Mesothelial cell of epicardium (in vitro differentiated cells): ENCODE measurements around the gene CRYZL1. TPM values are rescaled to one million over a fixed set of nuclear protein-coding genes. Genes with fewer than 3 reads are reported as not detected.

Source experiments
- DNase-seq, 2 experiments: peaks; one replicate each; pipeline ENCODE4 v3.0.0; 2021; ENCODE audit warnings: low spot score in 2 of 2; ENCODE audit not compliant: unreplicated experiment in 2 of 2
- H3K27ac Mint-ChIP-seq: 2 replicates; pipeline ENCODE4 v1.8.0; 2021; ENCODE audit warnings: mixed read lengths
- H3K27me3 Mint-ChIP-seq: 2 replicates; pipeline ENCODE4 v1.8.0; 2021; ENCODE audit warnings: low read depth, mixed read lengths
- H3K36me3 Mint-ChIP-seq: 2 replicates; pipeline ENCODE4 v1.8.0; 2021; ENCODE audit warnings: mixed read lengths
- H3K4me1 Mint-ChIP-seq: 2 replicates; pipeline ENCODE4 v1.8.0; 2021; ENCODE audit warnings: mixed read lengths
- H3K4me3 Mint-ChIP-seq: 2 replicates; pipeline ENCODE4 v1.8.0; 2021; ENCODE audit warnings: mild to moderate bottlenecking, moderate library complexity, mixed read lengths
- H3K9me3 Mint-ChIP-seq: 2 replicates; pipeline ENCODE4 v1.8.0; 2021; ENCODE audit warnings: mixed read lengths
- total RNA-seq: library from RNA; stranded (reverse); gene quantifications from 3 replicates; pipeline ENCODE4 v1.2.1, GENCODE V29; 2021
- TF ChIP-seq, protein P1 (sequence below): fragments of 200-600 bp; sonication (generic); IDR thresholded peaks from one replicate; pipeline ENCODE4 v1.5.0; 2021; ENCODE audit warnings: antibody characterized with exemption; ENCODE audit not compliant: unreplicated experiment

CRYZL1 gene
- total RNA-seq, 1 donor from 2014 or later = 63.0 TPM

- no peaks in the 10 kb centered on the region for H3K36me3 Mint-ChIP-seq
- H3K9me3 Mint-ChIP-seq = no peaks in the 10 kb centered on the region
- TF ChIP-seq, protein P1, sequence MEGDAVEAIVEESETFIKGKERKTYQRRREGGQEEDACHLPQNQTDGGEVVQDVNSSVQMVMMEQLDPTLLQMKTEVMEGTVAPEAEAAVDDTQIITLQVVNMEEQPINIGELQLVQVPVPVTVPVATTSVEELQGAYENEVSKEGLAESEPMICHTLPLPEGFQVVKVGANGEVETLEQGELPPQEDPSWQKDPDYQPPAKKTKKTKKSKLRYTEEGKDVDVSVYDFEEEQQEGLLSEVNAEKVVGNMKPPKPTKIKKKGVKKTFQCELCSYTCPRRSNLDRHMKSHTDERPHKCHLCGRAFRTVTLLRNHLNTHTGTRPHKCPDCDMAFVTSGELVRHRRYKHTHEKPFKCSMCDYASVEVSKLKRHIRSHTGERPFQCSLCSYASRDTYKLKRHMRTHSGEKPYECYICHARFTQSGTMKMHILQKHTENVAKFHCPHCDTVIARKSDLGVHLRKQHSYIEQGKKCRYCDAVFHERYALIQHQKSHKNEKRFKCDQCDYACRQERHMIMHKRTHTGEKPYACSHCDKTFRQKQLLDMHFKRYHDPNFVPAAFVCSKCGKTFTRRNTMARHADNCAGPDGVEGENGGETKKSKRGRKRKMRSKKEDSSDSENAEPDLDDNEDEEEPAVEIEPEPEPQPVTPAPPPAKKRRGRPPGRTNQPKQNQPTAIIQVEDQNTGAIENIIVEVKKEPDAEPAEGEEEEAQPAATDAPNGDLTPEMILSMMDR = no peak
- H3K27ac Mint-ChIP-seq = peak overlapping the region; percentile 84
- DNase-seq = no peak
- H3K27me3 Mint-ChIP-seq = no peaks in the 10 kb centered on the region
- H3K4me3 Mint-ChIP-seq = no peak overlapping the region
- peaks cover 54% of the 10 kb centered on the region for H3K4me1 Mint-ChIP-seq
Measured at GRCh38 chr21:33685613-33686197, 44.2 kb upstream of the CRYZL1 start.

- TF ChIP-seq, protein P1 = no peak
- peak overlapping the region; percentile 88 for H3K27ac Mint-ChIP-seq
- no peak for DNase-seq
- H3K36me3 Mint-ChIP-seq = no peaks in the 10 kb centered on the region
- H3K27me3 Mint-ChIP-seq = no peaks in the 10 kb centered on the region
- no peaks in the 10 kb centered on the region for H3K9me3 Mint-ChIP-seq
- peaks cover 54% of the 10 kb centered on the region for H3K4me1 Mint-ChIP-seq
- H3K4me3 Mint-ChIP-seq = no peak overlapping the region
Measured at GRCh38 chr21:33684923-33685560, 43.5 kb upstream of the CRYZL1 start.

- TF ChIP-seq, protein P1 = no peak
- Mint-ChIP-seq H3K36me3 (no peaks in the 10 kb centered on the region), H3K27me3 (no peaks in the 10 kb centered on the region), H3K4me3 (no peak overlapping the region), H3K9me3 (no peaks in the 10 kb centered on the region), H3K27ac (peak overlapping the region; percentile 86), H3K4me1 (peaks cover 54% of the 10 kb centered on the region)
- no peak for DNase-seq
Measured at GRCh38 chr21:33684068-33684467, 42.5 kb upstream of the CRYZL1 start.

DNA sequence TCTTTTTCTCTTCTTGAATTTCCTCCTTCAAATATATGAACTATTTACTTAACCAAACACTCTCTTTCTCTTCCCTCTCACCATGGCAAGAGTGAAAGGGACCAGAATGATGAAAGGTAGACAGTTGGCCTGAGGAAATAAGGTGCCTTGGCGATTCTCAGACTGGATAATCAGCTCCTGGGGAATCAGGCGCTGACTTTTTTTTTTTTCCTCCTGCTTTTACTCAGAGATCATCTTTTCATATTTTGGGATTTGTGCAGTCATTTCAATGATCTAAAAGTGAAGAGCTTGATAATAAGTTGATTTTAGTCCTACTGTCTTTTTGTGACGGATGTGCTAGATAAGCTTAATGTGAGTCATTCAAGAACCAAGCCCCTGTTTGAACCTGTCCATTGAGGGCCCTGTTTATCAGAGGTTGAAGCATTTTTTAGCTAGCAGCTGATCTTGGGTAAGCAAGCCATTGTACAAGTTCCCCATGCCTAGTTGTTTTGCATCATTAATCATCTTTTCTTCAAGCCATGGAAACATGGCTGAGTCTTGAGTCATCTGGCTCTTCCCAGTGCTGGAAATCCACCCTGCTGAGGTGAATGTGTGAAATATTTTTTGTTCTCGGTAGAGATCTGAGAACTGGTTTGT lies 41.6 kb upstream of the CRYZL1 start:
- Mint-ChIP-seq H3K27me3 (no peaks in the 10 kb centered on the region), H3K36me3 (no peaks in the 10 kb centered on the region), H3K4me1 (peaks cover 51% of the 10 kb centered on the region), H3K9me3 (no peaks in the 10 kb centered on the region), H3K4me3 (no peak overlapping the region), H3K27ac (peak overlapping the region; percentile 86)
- TF ChIP-seq, protein P1 = no peak
- DNase-seq = no peak

- no peaks in the 10 kb centered on the region for H3K9me3 Mint-ChIP-seq
- H3K27me3 Mint-ChIP-seq = no peaks in the 10 kb centered on the region
- TF ChIP-seq, protein P1 = no peak
- peaks cover 6% of the 10 kb centered on the region for H3K36me3 Mint-ChIP-seq
- DNase-seq = no peak
- no peak overlapping the region for H3K4me3 Mint-ChIP-seq
- H3K27ac Mint-ChIP-seq = no peak overlapping the region
- H3K4me1 Mint-ChIP-seq = peaks cover 36% of the 10 kb centered on the region
Measured at GRCh38 chr21:33680870-33681269, 39.3 kb upstream of the CRYZL1 start.
